ENCODE results near the gene DCUN1D2.

DCUN1D2 gene

GRCh38 chr13:113413898-113414282 lies 76.6 kb downstream of the DCUN1D2 start:
- no peak for DNase-seq (ENCODE audit: insufficient read length, low spot score)
- FAIRE-seq, result no peak

DNA sequence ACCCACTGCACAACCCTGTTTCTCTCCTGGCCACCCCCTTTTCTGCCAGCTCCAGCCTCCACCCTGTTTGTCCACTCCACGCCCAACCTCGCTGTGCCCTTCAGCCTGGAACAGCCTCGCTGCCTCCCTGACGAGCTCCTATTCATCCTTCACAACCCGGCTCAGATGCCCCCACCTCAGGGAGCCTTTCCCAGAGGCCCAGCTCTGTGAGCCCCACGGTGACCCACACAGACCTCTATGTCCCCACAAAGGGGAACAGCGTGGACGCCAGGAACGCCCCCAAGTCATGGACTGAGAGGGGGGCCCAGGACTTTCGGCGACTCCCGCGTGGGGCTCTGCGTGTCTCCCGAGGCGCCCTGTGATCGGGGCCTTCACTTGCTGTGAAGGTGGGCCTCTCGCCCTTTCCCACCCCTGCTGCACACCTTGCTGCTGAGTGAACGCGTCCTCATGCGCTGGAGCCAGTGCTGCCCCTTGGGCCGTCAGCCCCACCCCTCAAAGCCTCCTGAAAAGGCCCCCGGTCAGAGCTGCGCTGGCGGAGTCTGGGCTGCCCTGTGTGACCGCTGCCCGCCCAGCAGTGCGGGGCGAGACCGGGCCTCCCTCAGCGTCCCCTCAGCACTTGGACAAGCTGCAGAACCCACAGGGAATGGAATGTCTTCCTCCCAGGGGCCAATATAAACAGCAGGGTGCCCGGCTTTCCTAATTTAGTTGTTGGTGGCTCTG lies 77.2 kb downstream of the DCUN1D2 start:
- DNase-seq (ENCODE audit: insufficient read length, low spot score) (no peak), FAIRE-seq (no peak)

- no peak for FAIRE-seq
Observed at GRCh38 chr13:113412440-113412839, 78.1 kb downstream of the DCUN1D2 start.

DNA sequence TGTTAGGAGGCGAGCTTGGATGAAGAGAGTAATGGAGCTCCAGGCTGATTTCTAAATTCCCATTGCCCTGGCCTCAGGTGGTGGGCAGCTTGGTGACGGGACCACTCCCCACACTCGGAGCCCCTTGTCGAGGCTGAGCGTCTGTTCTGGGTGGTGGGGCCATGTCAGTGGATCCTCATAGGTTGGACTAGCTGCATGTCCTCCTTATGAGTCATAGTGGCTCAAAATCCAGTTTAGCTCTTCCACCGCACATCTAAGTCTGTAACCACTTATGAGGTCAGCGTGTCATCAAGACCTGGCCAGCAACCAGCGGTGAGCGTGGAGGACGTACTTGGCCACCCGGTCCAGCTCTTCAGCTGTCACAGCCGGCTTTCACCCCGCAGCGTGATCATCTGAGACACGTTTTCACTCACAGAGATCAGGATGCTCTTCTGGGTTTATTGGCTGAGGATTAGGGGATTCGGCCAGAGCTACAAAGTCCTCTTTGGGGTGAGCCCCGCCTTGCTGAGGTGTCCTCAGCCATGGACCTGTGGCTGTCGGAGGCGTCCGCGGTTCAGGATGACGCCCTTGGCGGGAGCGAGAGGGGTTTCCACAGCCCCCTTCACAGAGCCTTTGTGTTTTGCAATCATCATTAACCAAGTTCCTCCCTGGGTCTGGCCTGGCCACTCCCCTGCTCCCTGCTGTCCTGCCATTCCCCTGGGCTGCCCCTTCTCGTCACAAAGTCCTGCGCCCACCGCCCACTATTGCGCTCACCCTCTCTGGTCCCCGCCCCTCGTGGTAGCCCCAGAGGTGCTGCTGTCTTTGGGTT lies 79.1 kb downstream of the DCUN1D2 start:
- DNase-seq (ENCODE audit: insufficient read length, low spot score), result peak; percentile 79
- FAIRE-seq, result peak; percentile 81

More at GRCh38 chr13:113412440-113412839, 78.1 kb downstream of the DCUN1D2 start:
- DNase-seq (ENCODE audit: insufficient read length, low spot score), result no peak

DNA sequence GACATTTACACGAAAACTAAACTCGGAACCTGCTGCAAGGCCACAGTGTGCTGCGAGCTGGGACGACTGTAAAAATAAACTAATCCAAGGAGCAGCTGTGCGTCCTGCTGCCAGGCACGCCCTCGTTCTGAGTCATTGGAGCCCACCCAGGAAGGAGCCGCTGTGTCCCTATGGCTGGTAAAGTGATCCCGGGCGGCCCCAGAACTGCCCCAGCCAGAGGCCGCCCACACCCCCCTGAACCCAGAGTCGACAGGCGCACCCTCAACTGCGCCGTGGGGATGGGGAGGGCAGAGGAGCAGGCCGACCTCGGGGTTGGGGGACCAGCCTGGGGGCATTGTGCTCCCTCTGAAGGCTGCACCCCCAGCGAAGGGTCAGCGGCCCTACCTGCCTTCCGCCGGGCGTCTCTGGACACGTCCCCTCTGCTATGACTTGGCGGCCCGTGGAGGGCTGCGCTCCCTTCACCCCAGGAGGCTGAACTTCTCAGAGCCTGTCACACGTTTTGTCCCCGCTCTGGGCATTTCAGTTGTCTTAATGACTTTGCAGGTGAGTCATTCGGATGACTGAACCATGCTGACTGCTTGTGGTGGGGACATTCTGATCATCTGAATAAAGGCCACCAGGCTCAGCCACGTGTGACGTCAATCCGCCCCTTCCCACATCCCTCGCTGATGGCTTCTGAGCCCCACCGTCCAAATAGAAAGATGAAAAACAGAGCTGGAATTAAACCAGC lies 79.9 kb downstream of the DCUN1D2 start:
- DNase-seq (ENCODE audit: insufficient read length, low spot score) (peak; percentile 69), FAIRE-seq (no peak)

- FAIRE-seq (no peak), DNase-seq (ENCODE audit: insufficient read length, low spot score) (no peak)
Observed at GRCh38 chr13:113408562-113408961, 81.9 kb downstream of the DCUN1D2 start.

DNA sequence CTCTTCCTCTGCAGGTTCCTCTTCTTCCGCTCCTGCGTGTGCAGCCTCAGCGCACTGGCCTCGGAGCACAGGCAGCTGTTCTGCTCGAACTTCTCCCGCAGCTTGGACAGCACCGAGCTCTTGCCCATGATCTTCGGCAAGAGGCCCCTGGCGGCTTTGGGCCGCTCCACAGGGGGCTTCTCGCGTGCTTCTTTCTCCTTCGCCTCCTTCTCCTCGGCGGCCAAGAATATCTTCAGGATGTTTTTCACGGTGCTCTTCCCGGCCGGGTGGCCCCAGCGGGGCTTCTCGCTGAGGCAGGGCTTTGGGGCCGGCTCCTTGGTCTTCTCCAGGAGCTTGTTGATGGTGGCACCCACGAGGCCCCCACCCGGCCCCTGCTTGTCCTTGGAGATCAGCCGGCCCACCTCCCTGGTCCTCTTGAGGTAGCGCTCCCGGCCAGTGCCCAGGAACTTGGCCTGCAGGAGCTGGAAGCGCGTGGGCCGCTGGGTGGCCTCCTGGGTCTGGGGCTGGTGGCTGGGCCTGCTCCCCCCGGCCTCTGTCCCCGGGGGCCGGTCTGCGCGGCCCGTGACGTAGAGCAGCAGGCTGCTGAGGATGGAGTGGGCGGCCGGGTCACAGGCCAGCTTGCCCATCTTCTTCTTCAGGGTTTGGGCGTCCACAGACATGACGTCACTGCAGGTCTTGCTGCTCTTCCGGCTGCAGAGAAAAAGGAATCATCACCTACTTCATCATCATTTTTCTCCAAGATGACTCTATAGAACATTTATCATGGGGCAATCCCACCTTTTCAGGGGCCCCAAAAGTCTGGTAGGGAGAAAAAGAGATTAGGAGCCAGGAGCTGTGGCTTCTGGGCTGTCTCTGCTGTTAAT lies 82.7 kb downstream of the DCUN1D2 start:
- no peak for DNase-seq (ENCODE audit: insufficient read length, low spot score)
- FAIRE-seq, result no peak

DNA sequence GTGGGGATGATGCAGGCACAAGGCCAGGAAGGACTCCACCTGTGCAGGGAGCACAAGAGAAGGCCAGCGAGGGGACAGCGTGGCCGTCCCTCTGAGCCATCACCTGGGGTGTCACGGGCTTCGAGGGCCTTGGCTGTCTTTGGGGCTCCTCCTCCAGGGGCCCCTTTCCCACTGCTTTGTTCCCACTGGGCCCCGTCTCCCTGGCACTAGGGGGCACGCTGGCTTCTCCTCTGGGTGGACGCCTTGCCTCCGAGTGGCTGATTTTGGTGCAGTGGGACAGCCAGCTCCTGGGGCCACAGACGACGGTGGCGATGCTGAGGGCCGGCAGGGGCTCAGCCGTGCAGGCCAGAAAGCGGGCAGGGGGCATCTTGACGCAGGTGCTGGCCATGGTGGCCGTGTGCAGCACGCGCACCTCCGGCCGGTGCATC lies 83.4 kb downstream of the DCUN1D2 start:
- no peak for FAIRE-seq
- DNase-seq (ENCODE audit: insufficient read length, low spot score), result no peak

DNA sequence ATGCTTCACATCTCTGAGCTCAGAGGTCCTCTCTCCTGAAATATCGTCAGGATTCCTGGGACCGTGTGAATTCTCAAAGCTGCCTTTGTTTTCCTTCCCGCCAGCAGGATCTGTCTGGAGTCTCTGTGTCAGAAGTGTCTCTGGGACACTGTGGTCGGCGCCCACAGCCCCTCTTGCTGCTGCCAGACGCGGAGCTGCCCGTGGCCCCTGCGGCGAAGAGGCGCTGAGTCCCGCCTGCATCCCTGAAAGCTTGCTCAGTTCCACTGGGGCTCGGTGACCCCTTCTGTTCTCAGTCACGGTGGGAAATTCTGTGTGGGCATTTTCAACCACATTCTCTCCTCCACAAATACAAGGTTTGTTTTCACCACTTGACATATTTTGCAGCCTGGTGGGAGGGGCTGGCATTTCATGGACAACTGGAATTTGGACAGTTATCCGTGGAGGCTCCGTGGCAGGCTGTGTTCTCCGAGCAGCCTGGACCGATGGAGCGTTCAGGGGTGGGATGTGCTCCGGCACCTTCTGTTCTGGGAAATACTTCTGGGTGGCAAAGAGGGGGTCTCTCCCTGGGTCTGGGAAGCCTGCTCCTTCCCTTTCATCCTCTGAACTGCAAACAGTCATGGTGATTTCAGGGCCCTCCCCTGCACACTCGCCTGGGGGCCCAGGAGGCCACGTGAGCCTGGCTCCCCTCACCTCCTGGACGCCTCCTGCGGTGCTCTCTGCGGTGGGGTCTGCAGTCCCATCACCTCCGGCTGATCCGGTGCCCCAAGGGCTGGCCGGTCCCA lies 84.0 kb downstream of the DCUN1D2 start:
- DNase-seq (ENCODE audit: insufficient read length, low spot score), result no peak
- FAIRE-seq, result no peak
